Loucy (cell line): ENCODE data around the gene TENM3.

ENCODE experiments used
- H2AFZ ChIP-seq: fragments of 200-600 bp; sonication (generic); 2 replicates; pipeline ENCODE4 v1.6.0; 2016; ENCODE audit warnings: antibody characterized with exemption, mild to moderate bottlenecking, low read length, moderate library complexity
- H3F3A ChIP-seq: fragments of 200-600 bp; 2 replicates; pipeline ENCODE4 v1.6.0; 2016; ENCODE audit warnings: antibody characterized with exemption, low read depth, mild to moderate bottlenecking
- H3K27me3 ChIP-seq: fragments of 200-600 bp; sonication (generic); 2 replicates; pipeline ENCODE4 v1.6.1; 2014; ENCODE audit warnings: low read length, mild to moderate bottlenecking; ENCODE audit not compliant: insufficient read depth, poor library complexity, severe bottlenecking
- H3K36me3 ChIP-seq: fragments of 200-600 bp; sonication (generic); 2 replicates; pipeline ENCODE4 v1.6.1; 2016; ENCODE audit warnings: low read length; ENCODE audit not compliant: insufficient read depth
- H3K4me1 ChIP-seq: fragments of 200-600 bp; sonication (generic); 2 replicates; pipeline ENCODE4 v1.5.1; 2014; ENCODE audit warnings: low read length, mild to moderate bottlenecking; ENCODE audit not compliant: insufficient read depth, poor library complexity, severe bottlenecking
- H3K4me2 ChIP-seq: fragments of 200-600 bp; sonication (generic); 2 replicates; pipeline ENCODE4 v1.6.0; 2014; ENCODE audit warnings: antibody characterized with exemption, low read length, low read depth, mild to moderate bottlenecking; ENCODE audit not compliant: poor library complexity, severe bottlenecking
- H3K4me3 ChIP-seq: fragments of 200-600 bp; sonication (generic); 2 replicates; pipeline ENCODE4 v1.5.1; 2014; ENCODE audit warnings: low read length, mild to moderate bottlenecking, mixed read lengths; ENCODE audit not compliant: poor library complexity, severe bottlenecking
- H3K79me2 ChIP-seq: fragments of 200-600 bp; sonication (generic); 2 replicates; pipeline ENCODE4 v1.6.1; 2014; ENCODE audit warnings: low read length; ENCODE audit not compliant: insufficient read depth
- H3K9ac ChIP-seq: fragments of 200-600 bp; sonication (generic); 2 replicates; pipeline ENCODE4 v1.6.0; 2014; ENCODE audit warnings: mild to moderate bottlenecking, low read depth, low read length, moderate library complexity; ENCODE audit not compliant: poor library complexity, severe bottlenecking
- H3K9me2 ChIP-seq: fragments of 200-600 bp; sonication (generic); replicated peaks from 2 replicates; pipeline ENCODE4 v1.6.1; 2016; ENCODE audit warnings: low read depth, low read length, mixed read lengths
- H3K9me3 ChIP-seq: fragments of 200-600 bp; sonication (generic); 2 replicates; pipeline ENCODE4 v1.6.1; 2014; ENCODE audit warnings: mild to moderate bottlenecking, antibody characterized with exemption, low read length, low read depth; ENCODE audit not compliant: insufficient read depth
- H4K20me1 ChIP-seq: fragments of 200-600 bp; sonication (generic); 2 replicates; pipeline ENCODE4 v1.6.0; 2014; ENCODE audit warnings: antibody characterized with exemption, low read length, mild to moderate bottlenecking; ENCODE audit not compliant: insufficient read depth, poor library complexity, severe bottlenecking
- EZH2phosphoT487 ChIP-seq: fragments of 200-600 bp; IDR thresholded peaks from 2 replicates; pipeline ENCODE4 v1.6.1; 2018; ENCODE audit warnings: antibody characterized with exemption, mild to moderate bottlenecking, moderate library complexity, borderline replicate concordance
- TF ChIP-seq, protein P1 (sequence below): fragments of 200-600 bp; sonication (generic); conservative IDR thresholded peaks from 2 replicates; pipeline ENCODE4 v1.5.1; 2014; ENCODE audit warnings: mild to moderate bottlenecking, antibody characterized with exemption, low read length

Gene TENM3

DNA sequence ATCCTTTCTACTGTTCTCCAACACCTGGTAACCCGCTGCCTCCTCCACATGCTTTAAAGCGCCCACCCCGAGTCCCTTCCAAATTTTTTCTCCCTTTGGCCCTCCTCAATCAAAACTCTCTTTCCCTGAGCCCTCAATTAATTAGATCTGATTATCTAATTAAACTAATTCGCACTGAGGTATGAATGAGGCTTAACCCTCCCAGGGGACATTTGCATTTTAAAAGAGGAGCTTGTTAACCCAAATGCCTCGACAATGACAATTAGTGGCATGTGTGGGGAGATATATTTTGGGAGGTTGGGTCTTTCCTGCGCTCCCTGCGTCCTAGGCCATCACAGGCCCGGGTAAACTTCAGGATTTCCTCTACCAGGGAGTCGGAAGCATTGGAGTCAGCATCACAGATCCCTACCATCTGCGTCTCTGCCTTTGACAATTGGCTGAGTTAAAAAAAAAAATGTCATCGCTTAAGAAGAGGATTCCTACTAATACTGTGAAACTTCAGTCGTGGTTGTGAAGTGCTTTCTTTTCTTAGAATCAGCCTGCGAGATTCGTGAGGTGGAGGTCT, 50.6 kb downstream of the TENM3 start:
- no peaks in the 10 kb centered on the region for H3K36me3 ChIP-seq
- H3K79me2 ChIP-seq: no peaks in the 10 kb centered on the region
- H3K9me3 ChIP-seq: peaks cover 3% of the 10 kb centered on the region; the same call in 1 of the 2 replicates
- H3K4me2 ChIP-seq: no peak overlapping the region
- no peaks in the 10 kb centered on the region for H4K20me1 ChIP-seq
- no peaks in the 10 kb centered on the region for H3K27me3 ChIP-seq
- no peak overlapping the region for H3K4me3 ChIP-seq
- H2AFZ ChIP-seq: no peak overlapping the region
- TF ChIP-seq, protein P1, sequence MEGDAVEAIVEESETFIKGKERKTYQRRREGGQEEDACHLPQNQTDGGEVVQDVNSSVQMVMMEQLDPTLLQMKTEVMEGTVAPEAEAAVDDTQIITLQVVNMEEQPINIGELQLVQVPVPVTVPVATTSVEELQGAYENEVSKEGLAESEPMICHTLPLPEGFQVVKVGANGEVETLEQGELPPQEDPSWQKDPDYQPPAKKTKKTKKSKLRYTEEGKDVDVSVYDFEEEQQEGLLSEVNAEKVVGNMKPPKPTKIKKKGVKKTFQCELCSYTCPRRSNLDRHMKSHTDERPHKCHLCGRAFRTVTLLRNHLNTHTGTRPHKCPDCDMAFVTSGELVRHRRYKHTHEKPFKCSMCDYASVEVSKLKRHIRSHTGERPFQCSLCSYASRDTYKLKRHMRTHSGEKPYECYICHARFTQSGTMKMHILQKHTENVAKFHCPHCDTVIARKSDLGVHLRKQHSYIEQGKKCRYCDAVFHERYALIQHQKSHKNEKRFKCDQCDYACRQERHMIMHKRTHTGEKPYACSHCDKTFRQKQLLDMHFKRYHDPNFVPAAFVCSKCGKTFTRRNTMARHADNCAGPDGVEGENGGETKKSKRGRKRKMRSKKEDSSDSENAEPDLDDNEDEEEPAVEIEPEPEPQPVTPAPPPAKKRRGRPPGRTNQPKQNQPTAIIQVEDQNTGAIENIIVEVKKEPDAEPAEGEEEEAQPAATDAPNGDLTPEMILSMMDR: no peak
- no peak for TF ChIP-seq EZH2phosphoT487
- no peaks in the 10 kb centered on the region for H3F3A ChIP-seq
- no peaks in the 10 kb centered on the region for H3K9me2 ChIP-seq
- no peak overlapping the region for H3K9ac ChIP-seq
- H3K4me1 ChIP-seq: no peaks in the 10 kb centered on the region

DNA sequence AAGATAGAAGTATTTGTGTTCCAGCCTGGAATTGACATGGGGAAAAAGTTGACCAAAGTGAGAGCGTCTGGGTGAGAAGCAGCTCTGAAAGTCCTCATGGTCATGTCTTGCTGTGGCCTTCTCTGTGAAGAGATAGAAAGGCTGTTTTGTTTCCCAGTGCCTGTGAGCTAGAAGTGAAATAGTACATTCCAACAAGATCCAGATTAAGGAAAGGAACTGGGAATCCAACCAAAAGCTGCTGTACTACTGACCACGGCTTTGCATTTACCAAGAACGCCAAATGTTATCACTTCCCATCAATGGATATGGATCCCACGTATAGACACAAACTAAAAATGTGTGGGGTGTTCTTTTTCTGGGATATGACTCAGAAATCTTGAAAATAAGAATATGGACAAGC, 51.2 kb downstream of the TENM3 start:
- no peaks in the 10 kb centered on the region for H3K27me3 ChIP-seq
- H3K9me2 ChIP-seq: no peaks in the 10 kb centered on the region
- H3K4me2 ChIP-seq: no peak overlapping the region
- no peak for TF ChIP-seq EZH2phosphoT487
- TF ChIP-seq, protein P1: no peak
- H3F3A ChIP-seq: no peaks in the 10 kb centered on the region
- H3K79me2 ChIP-seq: no peaks in the 10 kb centered on the region
- H3K36me3 ChIP-seq: no peaks in the 10 kb centered on the region
- H3K4me3 ChIP-seq: no peak overlapping the region
- H2AFZ ChIP-seq: no peak overlapping the region
- H4K20me1 ChIP-seq: no peaks in the 10 kb centered on the region
- no peak overlapping the region for H3K9ac ChIP-seq
- H3K9me3 ChIP-seq: peaks cover 3% of the 10 kb centered on the region; the same call in 1 of the 2 replicates
- no peaks in the 10 kb centered on the region for H3K4me1 ChIP-seq

DNA sequence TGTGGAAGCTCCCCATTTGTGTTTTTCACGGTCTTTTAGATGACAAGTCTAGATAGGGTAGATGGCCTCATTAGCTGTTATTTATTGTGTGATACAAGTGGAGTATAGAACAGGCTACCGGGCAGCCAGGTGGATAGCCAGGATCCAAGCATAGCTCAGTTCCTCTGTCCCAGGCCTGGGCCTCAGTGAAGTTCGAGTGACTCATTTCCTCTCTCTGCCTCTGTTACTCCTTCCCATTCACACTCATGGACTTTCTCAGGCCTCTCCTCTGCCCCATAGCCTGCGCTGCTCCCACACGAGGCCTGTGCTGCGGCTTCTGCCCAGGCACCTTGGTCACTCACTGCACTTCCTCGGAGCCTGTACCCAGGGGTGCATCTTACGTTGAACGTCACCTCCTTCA, 54.5 kb downstream of the TENM3 start:
- H3K27me3 ChIP-seq: no peaks in the 10 kb centered on the region
- H3K4me3 ChIP-seq: no peak overlapping the region
- no peak overlapping the region for H2AFZ ChIP-seq
- no peak overlapping the region for H3K9ac ChIP-seq
- TF ChIP-seq EZH2phosphoT487: no peak
- TF ChIP-seq, protein P1: no peak
- H3F3A ChIP-seq: no peaks in the 10 kb centered on the region
- H4K20me1 ChIP-seq: no peaks in the 10 kb centered on the region
- H3K4me2 ChIP-seq: no peak overlapping the region
- H3K9me2 ChIP-seq: no peaks in the 10 kb centered on the region
- no peaks in the 10 kb centered on the region for H3K36me3 ChIP-seq
- no peaks in the 10 kb centered on the region for H3K4me1 ChIP-seq
- peaks cover 3% of the 10 kb centered on the region; the same call in 1 of the 2 replicates for H3K9me3 ChIP-seq
- no peaks in the 10 kb centered on the region for H3K79me2 ChIP-seq
